H1 (cell line): ENCODE results near the gene FANCL. TPM values are rescaled to one million over a fixed set of nuclear protein-coding genes. Genes with fewer than 3 reads are reported as not detected.

ENCODE experiments used
- BRCA1 ChIP-seq: IDR thresholded peaks from 2 replicates; pipeline ENCODE4 v1.6.1; 2012; ENCODE audit warnings: low read depth, low read length, improper control_type of control experiment
- CBX8 ChIP-seq: fragments of 300-800, 300-1000 bp; sonication (generic); IDR thresholded peaks from 2 replicates; pipeline ENCODE4 v1.7.1; 2016; ENCODE audit warnings: low read depth, low read length, borderline replicate concordance
- EP300 ChIP-seq, 2 experiments: IDR thresholded peaks; 1 replicate in 1 of 2; 2 replicates in 1 of 2; pipeline ENCODE4 v1.6.1; 2011 to 2012; ENCODE audit warnings: low read depth in 2 of 2, low read length in 2 of 2, mild to moderate bottlenecking in 2 of 2, borderline replicate concordance in 1 of 2, inconsistent platforms in 1 of 2, moderate library complexity in 1 of 2
- GABPA ChIP-seq: IDR thresholded peaks from 2 replicates; pipeline ENCODE4 v1.6.1; 2011; ENCODE audit warnings: mild to moderate bottlenecking, low read length, moderate library complexity, borderline replicate concordance; ENCODE audit not compliant: insufficient read depth
- GTF2F1 ChIP-seq: IDR thresholded peaks from 2 replicates; pipeline ENCODE4 v1.6.1; 2012; ENCODE audit warnings: low read depth, low read length, improper control_type of control experiment, borderline replicate concordance
- HDAC6 ChIP-seq: IDR thresholded peaks from one replicate; pipeline ENCODE4 v1.7.1; 2012; ENCODE audit warnings: low read depth, mild to moderate bottlenecking, inconsistent platforms, low read length, moderate library complexity
- NRF1 ChIP-seq: IDR thresholded peaks from 2 replicates; pipeline ENCODE4 v1.6.1; 2011; ENCODE audit warnings: mild to moderate bottlenecking, low read depth, low read length, improper control_type of control experiment
- POLR2A ChIP-seq, 2 experiments: IDR thresholded peaks; 1 replicate in 1 of 2; 2 replicates in 1 of 2; pipeline ENCODE4 v1.6.1; 2011; ENCODE audit warnings: low read depth in 2 of 2, low read length in 2 of 2, mild to moderate bottlenecking in 2 of 2; ENCODE audit errors: control extremely low read depth in 1 of 2
- POLR2AphosphoS5 ChIP-seq: IDR thresholded peaks from 2 replicates; pipeline ENCODE4 v1.6.1; 2011; ENCODE audit warnings: low read depth, low read length
- POU5F1 ChIP-seq: IDR thresholded peaks from 2 replicates; pipeline ENCODE4 v1.6.1; 2011; ENCODE audit warnings: low read depth, mild to moderate bottlenecking, low read length, moderate library complexity
- SIRT6 ChIP-seq: IDR thresholded peaks from one replicate; pipeline ENCODE4 v1.7.1; 2012; ENCODE audit warnings: low read length, inconsistent platforms
- SIX5 ChIP-seq: IDR thresholded peaks from 2 replicates; pipeline ENCODE4 v1.6.1; 2011; ENCODE audit warnings: mild to moderate bottlenecking, low read depth, low read length
- TAF1 ChIP-seq: IDR thresholded peaks from 2 replicates; pipeline ENCODE4 v1.6.1; 2011; ENCODE audit warnings: mild to moderate bottlenecking, low read depth, low read length
- TCF12 ChIP-seq: IDR thresholded peaks from 2 replicates; pipeline ENCODE4 v1.6.1; 2011; ENCODE audit warnings: low read depth, mild to moderate bottlenecking, low read length
- polyA plus RNA-seq, 7 experiments: library from polyadenylated mRNA; depleted of rRNA in 3 of 7; stranded (reverse) in 5 of 7; unstranded in 2 of 7; fragments of >200 nt in 5 of 7; fragments of 200-250 nt in 2 of 7; gene quantifications; 1 replicate in 5 of 7; 2 replicates in 1 of 7; 4 replicates in 1 of 7; pipeline versions ENCODE4 v1.2.1 to v1.2.3, GENCODE V29; 2011 to 2013; ENCODE audit warnings: missing spikeins in 2 of 7, mixed read lengths in 2 of 7
- total RNA-seq: library from RNA; stranded (reverse); fragmentation: NEBNext Ultra II Directional; extraction: Animal tissue kit (Norgen Biotek cat#: 25700); gene quantifications from 2 replicates; pipeline ENCODE4 v1.2.1, GENCODE V29; 2021
- TF ChIP-seq, protein P1 (sequence below): IDR thresholded peaks from 2 replicates; pipeline ENCODE4 v1.6.1; 2012; ENCODE audit warnings: inconsistent platforms
- TF ChIP-seq, protein P2 (sequence below), 3 experiments: IDR thresholded peaks; 1 replicate in 2 of 3; 2 replicates in 1 of 3; pipeline versions ENCODE4 v1.5.1 to v1.6.1; 2011; ENCODE audit warnings: low read length in 3 of 3, mild to moderate bottlenecking in 3 of 3, inconsistent platforms in 2 of 3, low read depth in 1 of 3, moderate library complexity in 1 of 3; ENCODE audit not compliant: insufficient read depth in 1 of 3; ENCODE audit errors: control extremely low read depth in 1 of 3
- TF ChIP-seq, protein P3 (sequence below): IDR thresholded peaks from 2 replicates; pipeline ENCODE4 v1.6.1; 2012; ENCODE audit warnings: low read length, inconsistent platforms
- TF ChIP-seq, protein P4 (sequence below): IDR thresholded peaks from 2 replicates; pipeline ENCODE4 v1.6.1; 2011; ENCODE audit warnings: low read length, improper control_type of control experiment

The FANCL gene
- total and polyA plus RNA-seq, 2 of the 8 experiments (the other 6 are each of a cell fraction or from before 2014, with no cell fraction given) = 38.7 to 55.9 TPM

DNA sequence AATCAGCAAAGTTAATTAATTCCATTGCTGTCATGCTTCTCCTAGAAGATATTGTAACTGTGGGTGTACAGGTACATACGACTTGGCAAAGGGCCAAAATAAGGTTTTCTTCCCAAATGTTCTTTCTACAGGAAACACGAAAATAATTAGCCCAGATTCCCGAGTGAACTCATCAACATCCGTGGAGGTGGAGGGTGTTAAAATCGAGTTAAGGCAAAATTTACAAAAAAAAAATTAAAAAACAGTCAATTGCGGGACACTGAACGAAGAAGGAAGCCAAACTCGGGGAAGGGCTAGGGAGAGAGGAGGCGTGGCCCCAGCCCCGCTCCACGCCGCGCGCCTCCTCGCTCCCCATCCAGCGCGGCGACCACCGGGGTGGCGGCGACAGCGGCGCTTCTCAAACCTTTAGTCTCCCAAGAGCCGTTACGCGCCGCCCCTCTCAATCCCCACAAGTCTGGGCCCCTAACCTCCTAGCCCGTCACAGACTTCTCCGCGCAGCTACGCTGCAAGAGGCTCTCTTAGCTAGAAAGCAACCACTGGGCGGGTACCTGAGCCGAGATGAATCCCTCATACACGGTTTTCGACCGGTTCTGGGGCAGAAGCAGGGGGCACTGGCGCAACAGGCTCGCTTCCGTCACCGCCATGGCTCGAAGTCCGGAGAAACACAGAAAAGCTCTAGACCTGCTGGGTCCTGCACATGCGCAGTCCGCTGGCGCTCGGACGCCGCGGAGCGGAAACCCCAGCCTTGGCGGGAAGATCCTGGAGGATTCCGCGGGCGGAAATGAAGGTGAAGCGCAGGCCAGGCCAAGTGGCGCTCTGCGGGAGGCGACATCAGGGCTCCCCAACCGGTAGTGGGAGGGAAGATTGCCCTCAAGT lies at the start of gene FANCL (continued):
- TF ChIP-seq CBX8 = no peak
- no peak for TF ChIP-seq GABPA
- no peak for TF ChIP-seq EP300 (IDR thresholded peaks at IDR 0.05; ENCODE audit: borderline replicate concordance in 1 of 2, low read depth in 2 of 2, low read length in 2 of 2)
- TF ChIP-seq POU5F1 = no peak
- TF ChIP-seq SIRT6 = no peak
- TF ChIP-seq BRCA1 = no peak
- TF ChIP-seq, protein P1, sequence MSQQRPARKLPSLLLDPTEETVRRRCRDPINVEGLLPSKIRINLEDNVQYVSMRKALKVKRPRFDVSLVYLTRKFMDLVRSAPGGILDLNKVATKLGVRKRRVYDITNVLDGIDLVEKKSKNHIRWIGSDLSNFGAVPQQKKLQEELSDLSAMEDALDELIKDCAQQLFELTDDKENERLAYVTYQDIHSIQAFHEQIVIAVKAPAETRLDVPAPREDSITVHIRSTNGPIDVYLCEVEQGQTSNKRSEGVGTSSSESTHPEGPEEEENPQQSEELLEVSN = peak; percentile 98
- no peak for TF ChIP-seq HDAC6
- TF ChIP-seq TCF12 = no peak
- TF ChIP-seq, protein P2, sequence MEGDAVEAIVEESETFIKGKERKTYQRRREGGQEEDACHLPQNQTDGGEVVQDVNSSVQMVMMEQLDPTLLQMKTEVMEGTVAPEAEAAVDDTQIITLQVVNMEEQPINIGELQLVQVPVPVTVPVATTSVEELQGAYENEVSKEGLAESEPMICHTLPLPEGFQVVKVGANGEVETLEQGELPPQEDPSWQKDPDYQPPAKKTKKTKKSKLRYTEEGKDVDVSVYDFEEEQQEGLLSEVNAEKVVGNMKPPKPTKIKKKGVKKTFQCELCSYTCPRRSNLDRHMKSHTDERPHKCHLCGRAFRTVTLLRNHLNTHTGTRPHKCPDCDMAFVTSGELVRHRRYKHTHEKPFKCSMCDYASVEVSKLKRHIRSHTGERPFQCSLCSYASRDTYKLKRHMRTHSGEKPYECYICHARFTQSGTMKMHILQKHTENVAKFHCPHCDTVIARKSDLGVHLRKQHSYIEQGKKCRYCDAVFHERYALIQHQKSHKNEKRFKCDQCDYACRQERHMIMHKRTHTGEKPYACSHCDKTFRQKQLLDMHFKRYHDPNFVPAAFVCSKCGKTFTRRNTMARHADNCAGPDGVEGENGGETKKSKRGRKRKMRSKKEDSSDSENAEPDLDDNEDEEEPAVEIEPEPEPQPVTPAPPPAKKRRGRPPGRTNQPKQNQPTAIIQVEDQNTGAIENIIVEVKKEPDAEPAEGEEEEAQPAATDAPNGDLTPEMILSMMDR (IDR thresholded peaks at IDR 0.05; ENCODE audit: control extremely low read depth in 1 of 3, insufficient read depth in 1 of 3, low read depth in 1 of 3, low read length in 3 of 3) = no peak
- no peak for TF ChIP-seq SIX5
- TF ChIP-seq, protein P3, sequence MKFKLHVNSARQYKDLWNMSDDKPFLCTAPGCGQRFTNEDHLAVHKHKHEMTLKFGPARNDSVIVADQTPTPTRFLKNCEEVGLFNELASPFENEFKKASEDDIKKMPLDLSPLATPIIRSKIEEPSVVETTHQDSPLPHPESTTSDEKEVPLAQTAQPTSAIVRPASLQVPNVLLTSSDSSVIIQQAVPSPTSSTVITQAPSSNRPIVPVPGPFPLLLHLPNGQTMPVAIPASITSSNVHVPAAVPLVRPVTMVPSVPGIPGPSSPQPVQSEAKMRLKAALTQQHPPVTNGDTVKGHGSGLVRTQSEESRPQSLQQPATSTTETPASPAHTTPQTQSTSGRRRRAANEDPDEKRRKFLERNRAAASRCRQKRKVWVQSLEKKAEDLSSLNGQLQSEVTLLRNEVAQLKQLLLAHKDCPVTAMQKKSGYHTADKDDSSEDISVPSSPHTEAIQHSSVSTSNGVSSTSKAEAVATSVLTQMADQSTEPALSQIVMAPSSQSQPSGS = no peak
- peak; percentile 66 to 93 for TF ChIP-seq POLR2A (IDR thresholded peaks at IDR 0.05; ENCODE audit: control extremely low read depth in 1 of 2, low read depth in 2 of 2, low read length in 2 of 2)
- peak; percentile 93 for TF ChIP-seq POLR2AphosphoS5
- TF ChIP-seq, protein P4, sequence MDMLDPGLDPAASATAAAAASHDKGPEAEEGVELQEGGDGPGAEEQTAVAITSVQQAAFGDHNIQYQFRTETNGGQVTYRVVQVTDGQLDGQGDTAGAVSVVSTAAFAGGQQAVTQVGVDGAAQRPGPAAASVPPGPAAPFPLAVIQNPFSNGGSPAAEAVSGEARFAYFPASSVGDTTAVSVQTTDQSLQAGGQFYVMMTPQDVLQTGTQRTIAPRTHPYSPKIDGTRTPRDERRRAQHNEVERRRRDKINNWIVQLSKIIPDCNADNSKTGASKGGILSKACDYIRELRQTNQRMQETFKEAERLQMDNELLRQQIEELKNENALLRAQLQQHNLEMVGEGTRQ = no peak
- TF ChIP-seq TAF1 = peak; percentile 88
- TF ChIP-seq NRF1 = peak; percentile 84
- peak; percentile 81; the same call in 1 of the 2 replicates for TF ChIP-seq GTF2F1
